ENCODE data around the gene ZC2HC1B. TPM values are rescaled to one million over a fixed set of nuclear protein-coding genes. Genes with fewer than 3 reads are reported as not detected.

The ZC2HC1B gene
- polyA plus RNA-seq, 1 of the 3 experiments (the other 2 are of a cell fraction), result not detected

DNA sequence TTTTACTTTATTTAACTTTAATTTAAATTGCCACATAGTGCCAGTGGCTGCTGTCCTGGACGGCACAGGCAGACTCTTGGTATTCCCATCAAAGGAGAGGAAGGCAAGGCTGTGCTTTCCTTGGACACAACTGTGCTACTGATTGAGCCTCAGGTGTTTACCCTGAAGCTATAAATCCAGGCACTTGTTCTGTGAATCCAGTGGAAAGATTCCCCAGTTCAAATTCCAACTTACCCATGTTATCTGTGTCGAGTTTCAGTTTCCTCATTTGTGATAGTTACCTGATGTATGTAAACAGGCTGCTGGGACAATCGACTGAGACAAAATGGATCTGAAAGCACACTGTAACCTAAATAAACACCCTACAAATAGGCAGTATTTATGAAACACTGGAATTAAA is 86.6 kb downstream of the ZC2HC1B start:
- Histone ChIP-seq H3K36me3 (replicated peaks in 1 of 2; ENCODE audit: control insufficient read depth in 1 of 2, insufficient read depth in 2 of 2, low read length in 1 of 2) (no peaks in the 10 kb centered on the region), H3K9me3 (no peaks in the 10 kb centered on the region), H3K79me2 (ENCODE audit: insufficient read depth) (no peaks in the 10 kb centered on the region), H3K27ac (ENCODE audit: low read depth in 2 of 2, low read length in 1 of 2) (no peak overlapping the region), H3K4me1 (ENCODE audit: control insufficient read depth in 1 of 2, insufficient read depth in 2 of 2, low read depth in 1 of 2, low read length in 1 of 2) (no peaks in the 10 kb centered on the region), H3K9me2 (no peaks in the 10 kb centered on the region), H3K9ac (no peak overlapping the region), H4K20me1 (ENCODE audit: insufficient read depth) (no peaks in the 10 kb centered on the region), H2AFZ (ENCODE audit: low read depth) (no peak overlapping the region), H3K4me2 (no peak overlapping the region), H3F3A (replicated peaks; ENCODE audit: insufficient read depth) (no peaks in the 10 kb centered on the region), H3K27me3 (ENCODE audit: insufficient read depth) (no peaks in the 10 kb centered on the region), H3K4me3 (ENCODE audit: low read depth in 2 of 2, low read length in 1 of 2) (no peak overlapping the region)
- WGBS (ENCODE audit: low lambda C conversion rate), result 35% methylated on average over 3 of the region's 3 CpGs
- ChIA-PET CTCF (interaction anchor here (0.6 to 3.2 kb wide), 3 partner anchors 11 to 409 kb away, joined by 3 to 11 read pairs (median 3); no protein-coding TSS in a partner anchor), POLR2A (no interaction called here)
- TF ChIP-seq SMC3 (IDR thresholded peaks at IDR 0.05; ENCODE audit: low read depth, low read length) (no peak), RAD21 (IDR thresholded peaks at IDR 0.05; ENCODE audit: low read length) (no peak), MXI1 (IDR thresholded peaks at IDR 0.05; ENCODE audit: low read depth, low read length) (no peak), ELF1 (IDR thresholded peaks at IDR 0.05) (no peak), RXRA (IDR thresholded peaks at IDR 0.05; ENCODE audit: borderline replicate concordance, low read depth) (no peak), NRF1 (IDR thresholded peaks at IDR 0.05; ENCODE audit: low read depth, low read length) (no peak), POLR2AphosphoS5 (IDR thresholded peaks at IDR 0.05; ENCODE audit: low read depth, low read length) (no peak), GABPA (IDR thresholded peaks at IDR 0.05; ENCODE audit: low read depth) (no peak)
- TF ChIP-seq, protein P1, sequence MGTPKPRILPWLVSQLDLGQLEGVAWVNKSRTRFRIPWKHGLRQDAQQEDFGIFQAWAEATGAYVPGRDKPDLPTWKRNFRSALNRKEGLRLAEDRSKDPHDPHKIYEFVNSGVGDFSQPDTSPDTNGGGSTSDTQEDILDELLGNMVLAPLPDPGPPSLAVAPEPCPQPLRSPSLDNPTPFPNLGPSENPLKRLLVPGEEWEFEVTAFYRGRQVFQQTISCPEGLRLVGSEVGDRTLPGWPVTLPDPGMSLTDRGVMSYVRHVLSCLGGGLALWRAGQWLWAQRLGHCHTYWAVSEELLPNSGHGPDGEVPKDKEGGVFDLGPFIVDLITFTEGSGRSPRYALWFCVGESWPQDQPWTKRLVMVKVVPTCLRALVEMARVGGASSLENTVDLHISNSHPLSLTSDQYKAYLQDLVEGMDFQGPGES (IDR thresholded peaks at IDR 0.05; ENCODE audit: low read depth, low read length), result no peak
- TF ChIP-seq, protein P2, sequence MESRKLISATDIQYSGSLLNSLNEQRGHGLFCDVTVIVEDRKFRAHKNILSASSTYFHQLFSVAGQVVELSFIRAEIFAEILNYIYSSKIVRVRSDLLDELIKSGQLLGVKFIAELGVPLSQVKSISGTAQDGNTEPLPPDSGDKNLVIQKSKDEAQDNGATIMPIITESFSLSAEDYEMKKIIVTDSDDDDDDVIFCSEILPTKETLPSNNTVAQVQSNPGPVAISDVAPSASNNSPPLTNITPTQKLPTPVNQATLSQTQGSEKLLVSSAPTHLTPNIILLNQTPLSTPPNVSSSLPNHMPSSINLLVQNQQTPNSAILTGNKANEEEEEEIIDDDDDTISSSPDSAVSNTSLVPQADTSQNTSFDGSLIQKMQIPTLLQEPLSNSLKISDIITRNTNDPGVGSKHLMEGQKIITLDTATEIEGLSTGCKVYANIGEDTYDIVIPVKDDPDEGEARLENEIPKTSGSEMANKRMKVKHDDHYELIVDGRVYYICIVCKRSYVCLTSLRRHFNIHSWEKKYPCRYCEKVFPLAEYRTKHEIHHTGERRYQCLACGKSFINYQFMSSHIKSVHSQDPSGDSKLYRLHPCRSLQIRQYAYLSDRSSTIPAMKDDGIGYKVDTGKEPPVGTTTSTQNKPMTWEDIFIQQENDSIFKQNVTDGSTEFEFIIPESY (IDR thresholded peaks at IDR 0.05; ENCODE audit: borderline replicate concordance, low read depth), result no peak
- no peak for DNase-seq

DNA sequence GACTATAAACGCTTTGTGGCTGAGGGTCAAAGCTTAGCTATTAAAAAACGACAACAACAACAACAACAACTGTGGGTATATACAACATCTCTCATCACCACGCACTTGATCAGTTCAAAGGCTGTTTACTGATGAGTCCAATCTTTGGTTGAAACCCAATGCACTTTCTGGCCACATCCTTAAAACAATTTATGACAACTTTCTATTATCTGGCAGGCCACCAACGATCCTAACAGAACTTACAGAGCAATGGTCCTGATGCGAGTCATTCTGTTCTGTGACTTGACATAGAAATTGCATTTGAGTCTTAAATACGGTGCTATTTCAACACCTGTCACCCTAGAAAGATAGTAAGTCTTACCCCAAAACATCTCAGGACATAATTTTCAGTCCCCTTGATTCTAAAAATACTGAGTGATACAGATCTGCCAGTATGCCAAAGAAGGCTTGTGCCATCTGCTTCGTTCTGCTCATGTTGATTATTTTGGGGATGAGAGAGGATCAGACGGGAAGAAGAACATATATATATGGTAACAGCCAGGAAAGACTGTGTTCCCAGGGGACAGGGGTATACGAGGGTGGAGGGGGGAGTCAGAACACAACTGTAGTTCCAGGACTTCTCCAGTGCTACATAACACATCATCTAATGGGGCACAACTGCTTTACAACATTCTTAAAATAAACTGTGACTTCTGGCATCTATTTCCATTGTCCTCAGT is 87.9 kb downstream of the ZC2HC1B start:
- WGBS (ENCODE audit: low lambda C conversion rate), result 50% methylated on average over 9 of the region's 9 CpGs
- no peaks in the 10 kb centered on the region for H3K9me2 ChIP-seq
- no peaks in the 10 kb centered on the region for H3K9me3 ChIP-seq
- H3K79me2 ChIP-seq (ENCODE audit: insufficient read depth), result no peaks in the 10 kb centered on the region
- POLR2A ChIA-PET, result no interaction called here
- H3K4me3 ChIP-seq (ENCODE audit: low read depth in 2 of 2, low read length in 1 of 2), result no peak overlapping the region
- H2AFZ ChIP-seq (ENCODE audit: low read depth), result no peak overlapping the region
- no peak overlapping the region for H3K4me2 ChIP-seq
- H3K4me1 ChIP-seq (ENCODE audit: control insufficient read depth in 1 of 2, insufficient read depth in 2 of 2, low read depth in 1 of 2, low read length in 1 of 2), result no peaks in the 10 kb centered on the region
- no peak for TF ChIP-seq POLR2AphosphoS5 (IDR thresholded peaks at IDR 0.05; ENCODE audit: low read depth, low read length)
- no peak overlapping the region for H3K9ac ChIP-seq
- no peaks in the 10 kb centered on the region for H3K27me3 ChIP-seq (ENCODE audit: insufficient read depth)
- no peaks in the 10 kb centered on the region for H3K36me3 ChIP-seq (replicated peaks in 1 of 2; ENCODE audit: control insufficient read depth in 1 of 2, insufficient read depth in 2 of 2, low read length in 1 of 2)
- no peaks in the 10 kb centered on the region for H4K20me1 ChIP-seq (ENCODE audit: insufficient read depth)
- no peak for DNase-seq
- H3F3A ChIP-seq (replicated peaks; ENCODE audit: insufficient read depth), result no peaks in the 10 kb centered on the region
- no peak overlapping the region for H3K27ac ChIP-seq (ENCODE audit: low read depth in 2 of 2, low read length in 1 of 2)
- CTCF ChIA-PET, result interaction anchor here (0.9 to 1.3 kb wide), 2 partner anchors 9 to 12 kb away, joined by 3 to 4 read pairs; no protein-coding TSS in a partner anchor
